BLaER1 (cell line): ENCODE measurements around the gene KRCC1.
A peak's percentile ranks its signal among the peaks of the same experiment; 100 is the strongest.

Experiments used
- H3K27ac ChIP-seq: shearing (Covaris generic); formaldehyde crosslinking; 2 replicates; pipeline ENCODE4 v1.8.1; 2022
- H3K27me3 ChIP-seq: shearing (Covaris generic); formaldehyde crosslinking; 2 replicates; pipeline ENCODE4 v1.8.1; 2022
- H3K36me3 ChIP-seq: shearing (Covaris generic); formaldehyde crosslinking; 2 replicates; pipeline ENCODE4 v1.8.1; 2022
- H3K4me1 ChIP-seq: shearing (Covaris generic); formaldehyde crosslinking; 2 replicates; pipeline ENCODE4 v1.8.1; 2022
- H3K4me2 ChIP-seq: shearing (Covaris generic); formaldehyde crosslinking; 2 replicates; pipeline ENCODE4 v1.8.1; 2022
- H3K4me3 ChIP-seq: shearing (Covaris generic); formaldehyde crosslinking; 2 replicates; pipeline ENCODE4 v1.8.1; 2022
- H3K9ac ChIP-seq: shearing (Covaris generic); formaldehyde crosslinking; 2 replicates; pipeline ENCODE4 v1.8.1; 2022
- H3K9me3 ChIP-seq: shearing (Covaris generic); formaldehyde crosslinking; 2 replicates; pipeline ENCODE4 v1.8.1; 2022
- H4K20me1 ChIP-seq: shearing (Covaris generic); formaldehyde crosslinking; 2 replicates; pipeline ENCODE4 v1.8.1; 2022
- Cebpa-rat ChIP-seq: shearing (Covaris generic); IDR thresholded peaks from 2 replicates; pipeline ENCODE4 v1.8.1; 2022

KRCC1 gene

DNA sequence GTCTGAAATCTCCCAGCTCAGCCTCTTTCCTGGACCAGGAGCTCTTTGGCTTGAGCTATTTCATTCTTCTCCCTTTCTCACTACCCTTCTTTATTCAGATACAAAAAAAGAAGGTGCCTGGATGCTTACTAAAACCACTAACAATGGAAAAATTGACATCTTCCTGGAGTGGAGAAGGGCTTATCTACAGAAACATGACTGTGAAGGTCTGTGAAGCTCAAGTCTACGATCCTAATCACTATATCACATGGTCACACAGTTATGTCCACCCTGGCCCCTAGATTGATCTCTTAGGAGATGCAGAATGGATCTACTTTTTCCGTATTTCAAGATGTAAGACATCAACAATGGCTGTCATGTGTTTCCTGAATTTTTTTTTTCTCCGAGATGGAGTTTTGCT, 5.7 kb upstream of the KRCC1 start:
- Histone ChIP-seq H3K36me3 (no peaks in the 10 kb centered on the region), H3K27me3 (no peaks in the 10 kb centered on the region), H3K27ac (no peak overlapping the region), H3K4me3 (no peak overlapping the region), H4K20me1 (no peaks in the 10 kb centered on the region), H3K9ac (no peak overlapping the region), H3K4me1 (peaks cover 3% of the 10 kb centered on the region), H3K9me3 (no peaks in the 10 kb centered on the region), H3K4me2 (no peak overlapping the region)
- no peak for TF ChIP-seq Cebpa-rat

DNA sequence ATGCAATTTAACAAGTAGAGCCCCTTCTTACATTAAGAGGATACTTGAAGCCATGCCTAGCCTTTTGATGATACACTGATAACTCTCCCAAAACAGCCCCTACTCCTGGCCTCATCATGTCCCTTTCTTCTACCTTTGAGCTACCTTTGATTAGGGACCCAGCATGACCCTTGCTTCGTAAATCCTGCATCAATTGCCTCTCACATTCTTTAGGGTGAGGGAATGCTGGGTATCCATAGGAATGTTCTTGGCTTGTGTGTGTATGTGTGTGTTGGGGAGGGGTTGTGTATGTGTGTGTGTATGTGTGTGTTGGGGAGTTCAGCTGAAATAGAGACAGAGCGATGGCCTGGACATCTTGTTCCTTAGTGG, 5.3 kb upstream of the KRCC1 start:
- no peak overlapping the region for H3K4me3 ChIP-seq

DNA sequence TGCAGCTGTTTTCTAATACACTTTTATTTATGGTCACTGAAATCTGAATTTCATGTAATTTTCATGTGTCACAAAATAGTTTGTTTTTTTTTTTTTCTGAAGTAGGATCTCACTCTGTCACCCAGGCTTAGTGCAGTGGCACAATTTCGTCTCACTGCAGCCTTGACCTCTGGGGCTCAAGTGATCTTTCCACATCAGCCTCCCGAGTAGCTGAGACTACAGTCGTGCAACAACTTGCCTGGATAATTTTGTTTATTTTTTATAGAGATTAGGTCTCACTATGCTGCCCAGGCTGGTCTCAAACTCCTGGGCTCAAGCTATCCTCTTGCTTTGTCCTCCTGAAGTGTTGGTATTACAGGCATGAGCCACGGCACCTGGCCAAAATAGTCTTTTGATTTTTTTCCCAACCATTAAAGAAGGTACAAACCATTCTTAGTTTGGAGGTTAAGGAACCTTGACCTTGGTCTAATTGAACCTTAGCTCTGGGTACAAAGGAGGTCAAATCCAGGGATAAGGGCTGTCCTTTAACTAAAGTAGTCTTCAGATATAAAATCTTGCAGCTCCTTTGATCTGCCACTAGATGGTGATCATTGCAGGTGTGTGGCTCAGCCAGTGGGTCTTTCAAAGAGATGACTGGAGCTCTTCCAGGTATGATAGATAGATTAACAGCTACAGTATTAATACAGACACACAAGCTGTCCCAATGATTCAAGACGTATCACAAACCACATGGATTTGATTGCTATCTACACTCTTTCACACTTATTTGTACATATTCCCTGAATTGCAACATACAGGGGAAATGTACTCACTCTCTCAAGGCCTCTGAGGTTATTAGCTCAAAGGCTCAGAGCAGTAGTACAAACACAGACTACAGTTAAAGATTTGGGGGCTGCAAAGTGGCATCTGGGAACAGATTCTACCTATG, 4.7 kb upstream of the KRCC1 start:
- Histone ChIP-seq H4K20me1 (no peaks in the 10 kb centered on the region), H3K9ac (no peak overlapping the region), H3K27ac (no peak overlapping the region), H3K36me3 (no peaks in the 10 kb centered on the region), H3K27me3 (no peaks in the 10 kb centered on the region), H3K4me3 (no peak overlapping the region), H3K9me3 (no peaks in the 10 kb centered on the region), H3K4me1 (peaks cover 8% of the 10 kb centered on the region), H3K4me2 (no peak overlapping the region)
- no peak; the same call in 1 of the 2 replicates for TF ChIP-seq Cebpa-rat

More for the DNA sequence above, 5.3 kb upstream of the KRCC1 start:
- Histone ChIP-seq H3K27ac (no peak overlapping the region), H3K36me3 (no peaks in the 10 kb centered on the region), H3K27me3 (no peaks in the 10 kb centered on the region), H3K4me1 (peaks cover 7% of the 10 kb centered on the region), H4K20me1 (no peaks in the 10 kb centered on the region), H3K4me2 (no peak overlapping the region), H3K9ac (no peak overlapping the region), H3K9me3 (no peaks in the 10 kb centered on the region)
- TF ChIP-seq Cebpa-rat = no peak

DNA sequence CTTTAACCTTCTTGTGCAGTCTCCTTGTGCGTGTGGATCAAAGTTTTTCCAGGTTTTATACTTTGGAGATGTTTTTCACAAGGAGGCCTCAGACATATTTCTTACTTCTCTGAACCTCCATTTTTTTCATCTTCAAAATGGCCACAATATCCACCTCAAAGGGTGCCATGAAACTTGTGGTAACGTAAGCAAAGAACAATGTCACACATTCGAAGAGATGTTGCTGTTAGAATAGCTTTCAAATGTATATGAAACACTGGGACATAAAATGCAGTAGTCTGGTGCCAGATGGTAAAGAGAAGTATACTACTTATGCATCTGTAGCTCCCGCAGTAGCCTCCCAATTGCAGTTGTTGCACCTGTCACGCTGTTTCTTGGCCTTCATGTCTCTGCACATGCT, 2.6 kb upstream of the KRCC1 start:
- H3K9ac ChIP-seq = no peak overlapping the region
- no peaks in the 10 kb centered on the region for H3K36me3 ChIP-seq
- no peak overlapping the region for H3K4me2 ChIP-seq
- H3K4me1 ChIP-seq = peaks cover 24% of the 10 kb centered on the region
- H3K27ac ChIP-seq = no peak overlapping the region
- no peak overlapping the region for H3K4me3 ChIP-seq
- TF ChIP-seq Cebpa-rat = no peak
- no peaks in the 10 kb centered on the region for H4K20me1 ChIP-seq
- H3K9me3 ChIP-seq = no peaks in the 10 kb centered on the region
- H3K27me3 ChIP-seq = no peaks in the 10 kb centered on the region

DNA sequence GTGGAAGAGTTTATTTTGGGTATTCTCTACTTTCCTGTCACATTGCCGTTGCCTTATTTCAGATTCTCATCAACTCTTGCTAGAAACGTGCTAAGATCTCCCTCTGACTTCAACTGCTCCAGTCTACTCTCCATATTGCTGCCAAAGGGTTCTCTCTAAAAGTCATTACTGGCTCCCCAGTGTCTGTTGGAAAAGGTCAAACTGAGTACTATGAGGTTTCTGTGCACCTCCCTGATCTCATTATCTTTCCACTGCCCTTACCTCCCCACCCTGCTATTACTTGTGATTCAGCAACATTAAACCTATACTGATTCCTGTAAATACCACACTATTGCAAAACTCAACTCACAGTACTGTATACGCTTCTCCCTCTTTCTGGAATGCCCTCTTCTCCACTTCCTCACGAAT, 1.9 kb upstream of the KRCC1 start:
- Histone ChIP-seq H4K20me1 (no peaks in the 10 kb centered on the region; the same call in 1 of the 2 replicates), H3K4me1 (peaks cover 26% of the 10 kb centered on the region), H3K9me3 (no peaks in the 10 kb centered on the region), H3K4me2 (no peak overlapping the region), H3K4me3 (no peak overlapping the region), H3K27ac (no peak overlapping the region), H3K27me3 (no peaks in the 10 kb centered on the region), H3K36me3 (0 out of 2 replicates have a peak, but pooled peaks cover 2% of the 10 kb centered on the region), H3K9ac (no peak overlapping the region)
- no peak for TF ChIP-seq Cebpa-rat

DNA sequence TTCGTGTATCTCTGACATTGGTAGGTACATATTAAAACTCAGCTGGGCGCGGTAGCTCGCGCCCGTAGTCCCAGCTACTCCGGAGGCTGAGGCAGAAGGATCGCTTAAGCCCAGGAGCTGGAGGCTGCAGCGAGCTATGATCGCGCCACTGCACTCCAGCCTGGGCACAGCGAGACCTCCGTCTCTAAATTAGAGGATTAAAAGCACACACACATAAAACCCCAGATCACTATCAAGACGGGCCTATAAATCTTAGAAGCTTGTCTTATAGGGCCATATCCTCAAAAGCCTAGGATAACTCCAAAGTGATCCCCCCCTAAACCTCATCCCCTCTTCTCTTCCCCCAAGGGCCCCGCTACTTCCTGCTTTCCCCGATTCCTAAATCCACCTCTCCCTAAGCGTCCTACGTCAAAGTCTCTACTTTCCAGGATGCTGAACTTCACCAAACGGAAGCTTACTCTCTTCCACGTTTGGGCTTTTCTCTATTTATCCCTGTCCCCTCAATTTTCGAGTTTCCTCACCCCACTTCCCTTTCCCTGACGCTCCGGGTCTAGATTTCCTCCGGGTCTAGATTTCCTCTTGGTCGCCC, 707 bp downstream of the KRCC1 start:
- Histone ChIP-seq H3K27ac (peak overlapping the region; percentile 97), H3K9me3 (no peaks in the 10 kb centered on the region), H3K27me3 (no peaks in the 10 kb centered on the region), H3K36me3 (peaks cover 17% of the 10 kb centered on the region), H3K4me1 (peaks cover 26% of the 10 kb centered on the region), H3K9ac (peak overlapping the region; percentile 93), H3K4me2 (peak overlapping the region; percentile 96), H3K4me3 (peak overlapping the region; percentile 83), H4K20me1 (no peaks in the 10 kb centered on the region; the same call in 1 of the 2 replicates)
- TF ChIP-seq Cebpa-rat = no peak

DNA sequence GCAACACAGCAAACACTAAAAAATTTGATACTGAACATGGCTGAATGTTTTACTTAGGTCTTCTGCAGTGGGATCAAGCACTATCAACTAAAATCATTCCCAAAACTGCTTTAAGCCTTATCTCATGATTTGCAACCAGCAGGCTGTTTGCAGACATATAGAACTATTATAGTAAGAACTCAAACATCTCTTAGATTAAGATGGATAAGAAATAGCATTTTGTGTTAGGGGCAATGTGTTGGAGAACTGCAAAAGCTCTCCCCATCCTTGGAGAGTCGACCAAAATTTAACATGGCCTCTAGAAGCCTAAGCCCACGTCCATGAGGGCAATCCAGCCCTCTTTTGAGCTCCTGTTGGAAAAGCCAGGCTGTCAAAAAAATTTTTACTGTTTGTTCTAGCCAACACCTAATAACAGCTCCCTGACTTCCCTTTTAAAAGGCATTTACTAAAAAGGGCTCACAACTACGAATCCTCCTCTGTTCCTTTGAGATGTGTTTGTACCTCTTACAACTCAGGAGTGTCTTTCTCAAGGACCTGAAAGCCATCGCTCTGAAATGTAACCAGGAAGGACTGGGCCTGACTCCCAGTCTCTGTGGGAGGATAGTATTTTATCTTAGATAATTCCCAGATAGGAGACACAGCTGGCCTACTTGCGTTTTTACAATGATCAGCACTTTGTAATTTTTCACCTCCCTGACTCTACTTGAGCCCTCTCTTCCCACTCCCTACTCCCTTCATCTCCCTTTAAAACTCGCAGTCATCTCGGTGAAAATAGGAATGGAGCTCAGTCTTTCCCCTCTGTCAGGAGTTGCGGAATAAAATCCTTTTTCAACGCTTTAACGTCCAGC, 1.4 kb downstream of the KRCC1 start:
- Histone ChIP-seq H4K20me1 (no peaks in the 10 kb centered on the region; the same call in 1 of the 2 replicates), H3K4me2 (peak overlapping the region; percentile 96), H3K36me3 (peaks cover 22% of the 10 kb centered on the region), H3K4me1 (peaks cover 26% of the 10 kb centered on the region), H3K27me3 (no peaks in the 10 kb centered on the region), H3K9ac (peak overlapping the region; percentile 93), H3K4me3 (peak overlapping the region; percentile 83), H3K9me3 (no peaks in the 10 kb centered on the region), H3K27ac (peak overlapping the region; percentile 97; the same call in 1 of the 2 replicates)
- no peak for TF ChIP-seq Cebpa-rat

DNA sequence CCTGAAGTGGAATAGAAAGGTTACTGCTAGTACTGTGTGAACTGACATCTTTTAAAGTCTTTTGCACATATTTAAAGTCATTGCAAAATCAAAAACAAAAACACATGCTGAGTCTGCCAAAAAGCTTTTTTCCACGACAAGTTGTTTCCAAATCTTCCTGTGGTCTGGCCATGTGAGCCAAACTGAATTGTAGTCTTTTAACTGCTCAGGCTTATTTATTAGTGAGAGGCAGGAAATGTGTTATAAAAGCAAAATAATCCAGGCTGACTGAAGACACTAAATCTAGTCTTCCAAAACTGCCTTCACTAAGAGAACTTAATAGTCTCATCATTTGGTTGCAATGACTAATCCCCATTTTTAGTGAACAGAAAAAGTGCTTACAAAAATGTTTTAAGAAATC, 2.3 kb downstream of the KRCC1 start:
- Histone ChIP-seq H3K27me3 (no peaks in the 10 kb centered on the region), H3K27ac (no peak overlapping the region), H3K36me3 (peaks cover 31% of the 10 kb centered on the region), H3K4me3 (no peak overlapping the region), H3K4me1 (peaks cover 26% of the 10 kb centered on the region), H3K9me3 (no peaks in the 10 kb centered on the region), H3K4me2 (peak overlapping the region; percentile 96; the same call in 1 of the 2 replicates), H4K20me1 (no peaks in the 10 kb centered on the region; the same call in 1 of the 2 replicates), H3K9ac (no peak overlapping the region)
- TF ChIP-seq Cebpa-rat = no peak

DNA sequence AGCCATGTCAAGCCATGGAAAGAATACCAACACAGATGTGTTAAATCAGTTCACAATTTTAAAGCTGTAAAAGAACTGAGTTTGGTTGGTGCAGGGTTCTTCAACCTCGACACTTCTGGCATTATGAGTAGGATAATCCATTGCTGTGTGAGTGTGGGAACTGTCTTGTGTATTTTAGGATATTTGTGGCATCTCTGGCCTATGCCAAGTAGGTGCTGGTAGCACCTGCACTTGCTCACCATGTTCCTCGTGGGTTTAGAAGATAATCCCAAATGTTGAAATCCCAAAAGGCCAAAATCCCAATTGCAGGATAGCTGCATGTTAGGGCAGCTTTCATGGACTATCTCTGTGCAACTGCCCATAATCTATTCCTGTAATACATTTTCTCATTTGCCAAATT, 3.8 kb downstream of the KRCC1 start:
- Histone ChIP-seq H3K4me3 (no peak overlapping the region), H3K4me2 (no peak overlapping the region), H3K27ac (no peak overlapping the region), H3K9me3 (no peaks in the 10 kb centered on the region), H3K4me1 (peaks cover 26% of the 10 kb centered on the region), H3K27me3 (no peaks in the 10 kb centered on the region), H4K20me1 (no peaks in the 10 kb centered on the region; the same call in 1 of the 2 replicates), H3K36me3 (peaks cover 44% of the 10 kb centered on the region), H3K9ac (no peak overlapping the region)
- TF ChIP-seq Cebpa-rat = no peak
